CD8-positive, alpha-beta memory T cell (primary cell): Measurements from ENCODE around the gene NFATC3. TPM values are rescaled to one million over a fixed set of nuclear protein-coding genes. Genes with fewer than 3 reads are reported as not detected.

Source experiments
- CTCF ChIA-PET: fragments of 350-600 bp; sonication (Branson Sonifier 250); formaldehyde crosslinking; loops from one replicate; lab custom pipeline; 2021; ENCODE audit warnings: antibody characterized with exemption; lab: Charles Lee
- POLR2A ChIA-PET: fragments of 350-600 bp; sonication (Branson Sonifier 250); formaldehyde crosslinking; loops from one replicate; lab custom pipeline; 2021; ENCODE audit warnings: antibody characterized with exemption; lab: Charles Lee
- DNase-seq, 5 donors: peaks; one replicate each; pipeline versions ENCODE4 v3.0.0 to v3.0.0-alpha.2; 2020 to 2022; ENCODE audit warnings: mixed read lengths in 1 of 5
- H3K27ac ChIP-seq: one replicate; pipeline ENCODE4 v1.7.0; 2013; ENCODE audit warnings: low read depth, mild to moderate bottlenecking, low read length, moderate library complexity
- H3K27me3 ChIP-seq: 2 replicates; pipeline ENCODE4 v1.7.0; 2013; ENCODE audit warnings: low read length, mild to moderate bottlenecking; ENCODE audit not compliant: insufficient read depth, poor library complexity, severe bottlenecking
- H3K36me3 ChIP-seq: 2 replicates; pipeline ENCODE4 v1.7.0; 2013; ENCODE audit warnings: mild to moderate bottlenecking, low read length, moderate library complexity; ENCODE audit not compliant: insufficient read depth
- H3K4me1 ChIP-seq: 2 replicates; pipeline ENCODE4 v1.7.0; 2013; ENCODE audit warnings: mild to moderate bottlenecking, low read length, moderate library complexity; ENCODE audit not compliant: insufficient read depth
- H3K4me3 ChIP-seq: 2 replicates; pipeline ENCODE4 v1.7.0; 2013; ENCODE audit warnings: mild to moderate bottlenecking, low read length
- H3K9me3 ChIP-seq: 2 replicates; pipeline ENCODE4 v1.7.0; 2013; ENCODE audit warnings: mild to moderate bottlenecking, low read length
- H3K27ac Mint-ChIP-seq, 8 donors: one replicate each; pipeline ENCODE4 v1.8.0; 2020 to 2021; ENCODE audit warnings: mixed read lengths in 8 of 8, mild to moderate bottlenecking in 6 of 8, inconsistent platforms in 3 of 8, moderate library complexity in 3 of 8
- H3K27me3 Mint-ChIP-seq, 2 donors: one replicate each; pipeline ENCODE4 v1.8.0; 2020 to 2021; ENCODE audit warnings: mixed read lengths in 2 of 2, mild to moderate bottlenecking in 1 of 2, moderate library complexity in 1 of 2
- H3K36me3 Mint-ChIP-seq, 3 donors: one replicate each; pipeline ENCODE4 v1.8.0; 2020 to 2021; ENCODE audit warnings: mixed read lengths in 3 of 3, inconsistent platforms in 1 of 3, mild to moderate bottlenecking in 1 of 3
- H3K4me1 Mint-ChIP-seq, 3 donors: one replicate each; pipeline ENCODE4 v1.8.0; 2020 to 2021; ENCODE audit warnings: mixed read lengths in 3 of 3, inconsistent platforms in 1 of 3, mild to moderate bottlenecking in 1 of 3
- H3K4me3 Mint-ChIP-seq, 7 donors: one replicate each; pipeline ENCODE4 v1.8.0; 2020 to 2021; ENCODE audit warnings: mixed read lengths in 7 of 7, mild to moderate bottlenecking in 6 of 7, moderate library complexity in 4 of 7, inconsistent platforms in 2 of 7
- H3K9me3 Mint-ChIP-seq, 5 donors: one replicate each; pipeline ENCODE4 v1.8.0; 2020 to 2022; ENCODE audit warnings: mixed read lengths in 5 of 5, mild to moderate bottlenecking in 3 of 5, moderate library complexity in 2 of 5, inconsistent platforms in 1 of 5
- polyA plus RNA-seq: library from polyadenylated mRNA; unstranded; fragments of 300-500 nt; fragmentation: Illumina TruSeq; gene quantifications from one replicate; pipeline ENCODE4 v1.2.3, GENCODE V29; 2021
- total RNA-seq, 2 experiments: library from RNA; stranded (reverse); gene quantifications; one replicate each; pipeline ENCODE4 v1.2.3, GENCODE V29; 2021

NFATC3 gene
- total and polyA plus RNA-seq, 3 experiments from 2014 or later: 91.1 to 120 (median 95.9) TPM

DNA sequence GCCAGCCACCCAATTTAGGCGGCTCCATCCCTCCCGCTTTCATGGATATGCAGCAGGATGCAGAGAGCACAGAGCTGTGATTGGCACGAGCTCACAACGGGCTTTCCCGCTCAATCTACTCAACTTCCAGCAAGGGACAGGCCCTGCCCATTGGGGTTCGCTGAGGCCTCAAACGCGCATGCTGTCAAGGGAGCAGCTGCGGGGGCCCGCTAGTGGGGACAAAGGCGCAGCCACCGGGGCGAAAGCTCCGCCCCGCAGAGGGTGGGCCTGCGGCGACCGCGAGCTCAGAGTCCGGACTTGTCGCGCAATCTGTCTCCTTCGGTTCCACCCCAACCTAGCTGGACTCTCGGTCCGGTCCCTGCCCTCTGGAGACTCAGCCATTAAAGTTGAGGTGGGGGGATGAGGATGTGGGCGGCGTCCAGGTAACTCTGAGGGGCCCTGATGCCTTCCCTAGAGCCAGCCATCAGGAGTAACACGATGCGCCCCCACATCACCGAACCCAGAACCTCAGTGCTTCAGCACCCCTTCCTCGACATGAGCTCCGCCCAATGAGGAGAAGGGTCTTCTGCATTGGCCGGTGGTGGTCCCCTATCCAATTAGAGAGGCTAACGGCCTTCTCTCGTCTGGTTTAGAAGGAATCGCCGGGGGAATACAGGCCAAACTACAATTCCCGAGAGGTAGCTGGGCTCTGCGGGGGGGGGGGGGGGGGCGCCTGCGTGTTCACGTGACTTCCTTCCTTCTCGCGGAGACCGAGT, 489 bp upstream of the NFATC3 start:
- Histone ChIP-seq H3K4me1 (peaks cover 74% of the 10 kb centered on the region), H3K27ac (peak overlapping the region; percentile 79), H3K27me3 (no peaks in the 10 kb centered on the region), H3K4me3 (peak overlapping the region; percentile 96), H3K9me3 (no peaks in the 10 kb centered on the region), H3K36me3 (no peaks in the 10 kb centered on the region)
- peak; percentile 79 to 90 (median 83) for DNase-seq
- Mint-ChIP-seq H3K27ac (peak overlapping the region; percentile 86 to 95 (median 90)), H3K27me3 (no peaks in the 10 kb centered on the region), H3K36me3 (peaks cover 0 to 12% (median 0%) of the 10 kb centered on the region in 3 donors), H3K9me3 (no peaks in the 10 kb centered on the region), H3K4me3 (peak overlapping the region; percentile 85 to 93 (median 89)), H3K4me1 (peaks cover 70 to 77% (median 74%) of the 10 kb centered on the region in 3 donors)
- ChIA-PET CTCF (interaction anchor here (0.9 to 6.3 kb wide), 21 partner anchors 9 to 269 kb away, joined by 3 to 111 read pairs (median 4); partner anchors contain the start of gene ESRP2), POLR2A (interaction anchor here (0.5 to 2.8 kb wide), 16 partner anchors 10 to 521 kb away, joined by 3 to 31 read pairs (median 5); partner anchors contain the start of genes DDX28, DUS2, ESRP2 and PLA2G15)

DNA sequence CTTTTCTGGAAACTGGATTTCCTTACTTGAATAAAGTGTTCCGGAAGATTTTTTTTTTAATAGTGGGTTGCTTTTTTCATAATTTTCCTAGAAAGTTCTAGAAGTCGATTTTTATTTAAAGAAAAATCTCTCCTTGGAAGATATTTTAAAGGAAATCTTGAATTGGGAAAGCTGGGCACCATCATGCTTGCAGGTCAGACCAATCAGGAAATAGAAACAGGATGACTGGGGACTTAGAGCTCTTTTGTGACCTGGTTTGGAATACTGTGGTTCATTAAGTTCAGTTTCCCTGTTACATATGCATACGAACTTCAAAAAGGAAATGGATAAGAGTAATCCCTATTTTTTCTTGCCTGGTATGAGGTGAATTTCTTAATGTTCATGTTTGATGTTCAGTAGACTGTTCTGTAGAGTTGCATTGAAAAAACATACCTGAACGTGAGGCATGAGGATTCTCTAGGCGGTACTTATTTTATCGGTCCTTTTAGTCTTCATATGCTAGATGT, 1.2 kb downstream of the NFATC3 start:
- H3K27ac ChIP-seq: peak overlapping the region; percentile 79
- ChIA-PET POLR2A (interaction anchor here (2.8 kb wide), 2 partner anchors 11 to 17 kb away, joined by 13 to 31 read pairs; no protein-coding TSS in a partner anchor), CTCF (interaction anchor here (1.2 to 6.3 kb wide), 5 partner anchors 14 to 203 kb away, joined by 6 to 111 read pairs (median 14); no protein-coding TSS in a partner anchor)
- Mint-ChIP-seq H3K4me3 (peak overlapping the region; percentile 85 to 93 (median 89)), H3K27ac (peak overlapping the region; percentile 78 to 97 (median 88)), H3K36me3 (peaks cover 0 to 12% (median 0%) of the 10 kb centered on the region in 3 donors), H3K4me1 (peaks cover 70 to 78% (median 75%) of the 10 kb centered on the region in 3 donors), H3K27me3 (no peaks in the 10 kb centered on the region), H3K9me3 (no peaks in the 10 kb centered on the region)
- no peaks in the 10 kb centered on the region for H3K27me3 ChIP-seq
- peaks cover 74% of the 10 kb centered on the region for H3K4me1 ChIP-seq
- H3K36me3 ChIP-seq: no peaks in the 10 kb centered on the region
- H3K4me3 ChIP-seq: peak overlapping the region; percentile 96
- no peaks in the 10 kb centered on the region for H3K9me3 ChIP-seq
- no peak for DNase-seq

DNA sequence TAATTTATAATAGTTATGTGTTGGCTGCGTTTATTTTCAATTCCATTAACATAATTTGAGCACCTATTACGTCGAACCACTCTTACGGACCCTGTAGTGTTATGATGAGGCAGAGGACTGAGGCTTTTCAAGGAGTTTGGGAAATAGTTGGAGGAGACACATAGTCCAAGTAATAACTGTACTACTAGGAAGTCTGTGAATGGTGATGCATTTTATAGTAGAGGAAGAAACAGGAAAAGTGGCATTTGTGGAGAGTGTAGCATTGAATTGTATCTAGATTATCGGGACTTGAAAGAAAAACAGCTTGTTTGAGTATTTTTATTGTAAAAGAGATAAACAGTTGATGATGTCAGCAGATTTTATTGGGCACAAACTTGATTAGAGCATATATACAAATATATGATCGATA, 1.7 kb downstream of the NFATC3 start:
- no peaks in the 10 kb centered on the region for H3K27me3 ChIP-seq
- H3K4me3 ChIP-seq: peak overlapping the region; percentile 96
- peaks cover 74% of the 10 kb centered on the region for H3K4me1 ChIP-seq
- no peaks in the 10 kb centered on the region for H3K9me3 Mint-ChIP-seq
- CTCF ChIA-PET: interaction anchor here (6.2 to 6.3 kb wide), 2 partner anchors 15 to 23 kb away, joined by 66 to 111 read pairs; no protein-coding TSS in a partner anchor
- H3K4me3 Mint-ChIP-seq: peak overlapping the region; percentile 85 to 93 (median 89)
- POLR2A ChIA-PET: no interaction called here
- H3K36me3 ChIP-seq: no peaks in the 10 kb centered on the region
- H3K9me3 ChIP-seq: no peaks in the 10 kb centered on the region
- no peaks in the 10 kb centered on the region for H3K27me3 Mint-ChIP-seq
- peaks cover 0 to 12% (median 0%) of the 10 kb centered on the region in 3 donors for H3K36me3 Mint-ChIP-seq
- DNase-seq: no peak
- peak overlapping the region; percentile 54 to 97 (median 86) for H3K27ac Mint-ChIP-seq
- peak overlapping the region; percentile 79 for H3K27ac ChIP-seq
- H3K4me1 Mint-ChIP-seq: peaks cover 70 to 78% (median 75%) of the 10 kb centered on the region in 3 donors

DNA sequence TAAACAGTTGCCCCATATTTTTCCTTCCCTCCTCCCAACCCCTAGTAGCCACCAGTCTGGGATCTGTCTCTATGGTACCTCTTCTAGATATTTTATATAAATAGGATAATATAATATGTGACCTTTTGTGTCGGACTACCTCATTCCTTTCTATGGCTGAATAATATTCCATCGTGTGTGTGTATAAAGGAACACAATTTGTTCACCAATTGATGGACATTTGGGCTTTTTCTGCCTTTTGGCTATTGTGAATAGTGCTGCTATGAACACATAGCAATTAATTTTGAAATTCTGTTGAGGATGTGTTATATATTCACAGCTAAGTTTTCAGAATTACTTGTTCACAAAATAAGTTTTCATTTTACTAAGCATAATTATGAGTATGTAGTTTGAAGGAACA, 2.5 kb downstream of the NFATC3 start:
- Histone ChIP-seq H3K4me1 (peaks cover 74% of the 10 kb centered on the region), H3K27ac (no peak overlapping the region), H3K9me3 (no peaks in the 10 kb centered on the region), H3K27me3 (no peaks in the 10 kb centered on the region), H3K4me3 (peak overlapping the region; percentile 33), H3K36me3 (no peaks in the 10 kb centered on the region)
- POLR2A ChIA-PET: no interaction called here
- peak overlapping the region; percentile 85 to 93 (median 88) for H3K4me3 Mint-ChIP-seq
- peaks cover 0 to 12% (median 0%) of the 10 kb centered on the region in 3 donors for H3K36me3 Mint-ChIP-seq
- H3K9me3 Mint-ChIP-seq: no peaks in the 10 kb centered on the region
- H3K27ac Mint-ChIP-seq: peak overlapping the region; percentile 59 to 88 (median 74)
- peaks cover 67 to 77% (median 72%) of the 10 kb centered on the region in 3 donors for H3K4me1 Mint-ChIP-seq
- no peaks in the 10 kb centered on the region for H3K27me3 Mint-ChIP-seq
- DNase-seq: no peak
- CTCF ChIA-PET: interaction anchor here (6.2 to 6.3 kb wide), 2 partner anchors 16 to 24 kb away, joined by 66 to 111 read pairs; no protein-coding TSS in a partner anchor

DNA sequence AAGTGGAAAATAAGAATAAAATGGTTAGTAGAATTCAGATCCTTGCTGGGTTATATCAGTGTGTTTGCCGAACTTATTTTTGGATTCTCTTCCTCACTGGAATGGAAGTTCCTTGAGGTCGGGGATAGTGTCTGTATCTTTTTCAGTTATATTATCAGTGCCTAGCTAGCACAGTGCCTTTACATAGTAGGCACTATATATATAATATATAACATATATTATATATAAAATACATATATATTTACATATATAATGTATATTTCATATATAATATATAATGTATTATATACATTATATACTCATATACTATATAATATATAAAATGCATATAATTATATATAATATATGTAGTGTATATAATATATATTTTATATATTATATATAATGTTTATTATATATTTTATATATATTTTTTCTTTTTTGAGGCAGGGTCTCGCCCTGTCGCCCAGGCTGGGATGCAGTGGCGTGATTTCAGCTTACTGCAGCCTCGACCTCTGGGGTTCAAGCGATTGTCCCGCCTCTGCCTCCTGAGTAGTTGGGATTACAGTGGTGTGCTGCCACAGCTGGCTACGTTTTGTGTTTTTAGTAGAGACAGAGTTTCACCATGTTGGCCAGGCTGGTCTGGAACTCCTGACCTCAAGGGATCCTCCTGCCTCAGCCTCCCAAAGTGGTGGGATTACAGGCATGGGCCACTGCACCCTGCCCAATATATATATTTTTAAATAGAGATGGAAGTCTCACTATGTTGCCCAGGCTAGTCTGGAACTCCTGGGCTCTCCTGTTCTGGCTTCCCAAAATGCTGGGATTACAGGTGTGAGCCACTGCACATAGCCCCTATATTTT, 3.2 kb downstream of the NFATC3 start:
- no peaks in the 10 kb centered on the region for H3K27me3 Mint-ChIP-seq
- no peak for DNase-seq
- ChIA-PET POLR2A (interaction anchor here (0.6 kb wide), 1 partner anchor 97 kb away, joined by 3 read pairs; no protein-coding TSS in a partner anchor), CTCF (interaction anchor here (6.2 to 6.3 kb wide), 2 partner anchors 16 to 25 kb away, joined by 66 to 111 read pairs; no protein-coding TSS in a partner anchor)
- peaks cover 74% of the 10 kb centered on the region for H3K4me1 ChIP-seq
- H3K9me3 ChIP-seq: no peaks in the 10 kb centered on the region
- H3K36me3 Mint-ChIP-seq: peaks cover 0 to 12% (median 0%) of the 10 kb centered on the region in 3 donors
- H3K4me3 Mint-ChIP-seq: peak overlapping the region; percentile 85 to 93 (median 88)
- H3K36me3 ChIP-seq: no peaks in the 10 kb centered on the region
- H3K27ac Mint-ChIP-seq: peak overlapping the region; percentile 15 to 92 (median 84)
- H3K4me1 Mint-ChIP-seq: peaks cover 67 to 77% (median 72%) of the 10 kb centered on the region in 3 donors
- no peaks in the 10 kb centered on the region for H3K27me3 ChIP-seq
- peak overlapping the region; percentile 33 for H3K4me3 ChIP-seq
- H3K27ac ChIP-seq: no peak overlapping the region
- no peaks in the 10 kb centered on the region for H3K9me3 Mint-ChIP-seq

DNA sequence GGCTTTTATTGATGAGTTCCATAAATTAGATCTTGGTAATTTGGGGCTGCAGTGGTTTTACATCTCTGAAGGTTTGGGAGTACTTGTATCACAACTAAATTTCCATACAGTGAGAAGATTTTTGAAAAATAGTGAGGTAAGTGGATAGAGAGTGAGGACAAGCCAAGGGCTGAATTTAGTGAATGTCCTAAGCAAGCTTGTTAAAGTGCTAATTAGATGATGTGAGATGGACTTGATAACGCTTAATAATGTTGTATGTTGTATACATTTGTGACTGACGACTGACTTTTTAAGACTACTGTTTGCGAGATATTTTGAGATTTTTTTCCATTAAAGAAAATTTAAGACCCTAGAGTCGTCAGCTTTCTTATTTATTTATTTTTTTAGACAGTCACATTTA, 3.9 kb downstream of the NFATC3 start:
- no peaks in the 10 kb centered on the region for H3K27me3 Mint-ChIP-seq
- Histone ChIP-seq H3K4me3 (peak overlapping the region; percentile 25), H3K36me3 (no peaks in the 10 kb centered on the region), H3K4me1 (peaks cover 74% of the 10 kb centered on the region), H3K27me3 (no peaks in the 10 kb centered on the region), H3K9me3 (no peaks in the 10 kb centered on the region), H3K27ac (peak overlapping the region; percentile 5)
- peaks cover 67 to 77% (median 72%) of the 10 kb centered on the region in 3 donors for H3K4me1 Mint-ChIP-seq
- no peak for DNase-seq
- ChIA-PET POLR2A (interaction anchor here (0.6 kb wide), 1 partner anchor 97 kb away, joined by 3 read pairs; no protein-coding TSS in a partner anchor), CTCF (no interaction called here)
- H3K36me3 Mint-ChIP-seq: peaks cover 0 to 12% (median 0%) of the 10 kb centered on the region in 3 donors
- peak overlapping the region; percentile 3 to 92 (median 62) for H3K27ac Mint-ChIP-seq
- H3K4me3 Mint-ChIP-seq: peak overlapping the region; percentile 67 to 86 (median 83)
- no peaks in the 10 kb centered on the region for H3K9me3 Mint-ChIP-seq

DNA sequence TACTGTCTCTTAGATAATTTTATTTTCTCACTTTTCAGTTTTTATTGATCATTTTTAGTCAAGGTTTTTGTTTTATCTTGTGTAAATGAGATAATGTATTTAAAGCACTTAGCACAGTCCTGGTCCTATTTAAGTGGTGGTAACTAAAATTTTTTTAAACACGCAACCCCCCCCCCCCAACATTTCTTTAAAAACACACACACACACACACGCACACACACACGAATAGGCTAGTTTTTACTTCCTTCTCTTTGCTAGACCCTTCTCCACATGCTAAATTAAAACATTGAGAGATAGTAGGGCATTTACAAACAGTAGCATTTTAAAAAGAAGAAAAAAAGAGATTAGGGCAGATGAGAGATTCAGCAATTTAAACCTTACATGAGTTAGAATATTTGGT, 5.0 kb downstream of the NFATC3 start:
- Histone ChIP-seq H3K9me3 (no peaks in the 10 kb centered on the region), H3K27me3 (no peaks in the 10 kb centered on the region), H3K4me1 (peaks cover 77% of the 10 kb centered on the region), H3K36me3 (no peaks in the 10 kb centered on the region), H3K4me3 (peak overlapping the region; percentile 25), H3K27ac (no peak overlapping the region)
- peaks cover 71 to 82% (median 79%) of the 10 kb centered on the region in 3 donors for H3K4me1 Mint-ChIP-seq
- H3K4me3 Mint-ChIP-seq: peak overlapping the region; percentile 53 to 83 (median 72)
- H3K27me3 Mint-ChIP-seq: no peaks in the 10 kb centered on the region
- H3K9me3 Mint-ChIP-seq: no peaks in the 10 kb centered on the region
- CTCF ChIA-PET: interaction anchor here (0.8 kb wide), 1 partner anchor 18 kb away, joined by 3 read pairs; no protein-coding TSS in a partner anchor
- peak overlapping the region; percentile 13 to 92 (median 62) for H3K27ac Mint-ChIP-seq
- H3K36me3 Mint-ChIP-seq: peaks cover 0 to 12% (median 0%) of the 10 kb centered on the region in 3 donors
- POLR2A ChIA-PET: no interaction called here
- no peak for DNase-seq
